Endothelial cell of umbilical vein (primary cell): ENCODE measurements around the gene ABTB2. TPM values are rescaled to one million over a fixed set of nuclear protein-coding genes. Genes with fewer than 3 reads are reported as not detected.

Experiments used
- BruUV-seq: library from RNA; stranded (reverse); fragments of 400-500 nt; replicated peaks from 2 replicates; lab custom pipeline; 2021; lab: Mats Ljungman, UMichigan
- CTCF ChIA-PET: fragments of 300-600, 350-600 bp; sonication (Branson Sonifier 250); formaldehyde crosslinking; loops from one replicate; lab custom pipeline; 2021; ENCODE audit warnings: antibody characterized with exemption, inconsistent platforms; lab: Charles Lee
- POLR2A ChIA-PET: fragments of 300-600, 350-600 bp; sonication (Branson Sonifier 250); formaldehyde crosslinking; loops from one replicate; lab custom pipeline; 2021; ENCODE audit warnings: antibody characterized with exemption, inconsistent platforms; lab: Charles Lee
- DNase-seq: peaks from one replicate; pipeline ENCODE4 v3.0.0-alpha.2; 2011; ENCODE audit warnings: low read depth, low spot score
- FAIRE-seq: peaks from 2 replicates; lab custom pipeline; 2011; peaks lifted over from hg19 to GRCh38; lab: Jason Lieb, UNC
- H2AFZ ChIP-seq: 2 replicates; pipeline ENCODE4 v1.6.0; 2012; ENCODE audit warnings: low read depth, low read length, control low read depth, inconsistent platforms
- H3K27ac ChIP-seq: 2 replicates; pipeline ENCODE4 v1.5.1; 2011; ENCODE audit warnings: low read depth, mild to moderate bottlenecking, control low read depth, low read length, moderate library complexity; ENCODE audit not compliant: insufficient read depth
- H3K27me3 ChIP-seq, 2 experiments: 2 replicates each; pipeline versions ENCODE4 v1.6.0 to v1.6.1; 2011; ENCODE audit warnings: low read length in 2 of 2, mixed read lengths in 1 of 2; ENCODE audit not compliant: control insufficient read depth in 2 of 2, insufficient read depth in 2 of 2
- H3K36me3 ChIP-seq, 2 experiments: 2 replicates in 1 of 2; 3 replicates in 1 of 2; pipeline ENCODE4 v1.5.1; 2011; ENCODE audit warnings: low read length in 2 of 2, mild to moderate bottlenecking in 1 of 2, moderate library complexity in 1 of 2; ENCODE audit not compliant: control insufficient read depth in 2 of 2, insufficient read depth in 2 of 2; ENCODE audit errors: extremely low read depth in 1 of 2
- H3K4me1 ChIP-seq: 3 replicates; pipeline ENCODE4 v1.5.1; 2011; ENCODE audit warnings: mild to moderate bottlenecking, low read length; ENCODE audit not compliant: control insufficient read depth, insufficient read depth; ENCODE audit errors: extremely low read depth
- H3K4me2 ChIP-seq: 2 replicates; pipeline ENCODE4 v1.6.1; 2011; ENCODE audit warnings: low read length, control low read depth, mixed read lengths; ENCODE audit not compliant: insufficient read depth
- H3K4me3 ChIP-seq, 3 experiments: fragments of 200-600 bp in 1 of 3; sonication (generic), shearing (Covaris generic) in 1 of 3; replicated peaks in 1 of 3; 2 replicates each; pipeline ENCODE4 v1.5.1; 2011 to 2016; ENCODE audit warnings: control low read depth in 3 of 3, low read length in 3 of 3, mild to moderate bottlenecking in 2 of 3, inconsistent platforms in 1 of 3, low read depth in 1 of 3, moderate library complexity in 1 of 3; ENCODE audit not compliant: insufficient read depth in 1 of 3
- H3K79me2 ChIP-seq: 2 replicates; pipeline ENCODE4 v1.6.0; 2012; ENCODE audit warnings: low read length, inconsistent platforms; ENCODE audit not compliant: control insufficient read depth, insufficient read depth
- H3K9ac ChIP-seq: replicated peaks from 2 replicates; pipeline ENCODE3; 2011; ENCODE audit warnings: low read length, control low read depth; ENCODE audit not compliant: insufficient read depth; ENCODE audit errors: extremely low read depth
- H3K9me1 ChIP-seq: replicated peaks from 3 replicates; pipeline ENCODE4 v1.6.0; 2011; ENCODE audit warnings: mild to moderate bottlenecking, low read length; ENCODE audit not compliant: control insufficient read depth, insufficient read depth; ENCODE audit errors: extremely low read depth
- H3K9me3 ChIP-seq: replicated peaks from 2 replicates; pipeline ENCODE4 v1.5.1; 2012; ENCODE audit warnings: low read length, inconsistent platforms; ENCODE audit not compliant: control insufficient read depth, insufficient read depth
- H4K20me1 ChIP-seq: replicated peaks from 2 replicates; pipeline ENCODE3; 2011; ENCODE audit warnings: mild to moderate bottlenecking, low read length; ENCODE audit not compliant: control insufficient read depth, insufficient read depth; ENCODE audit errors: extremely low read depth
- FOS ChIP-seq: IDR thresholded peaks from 2 replicates; pipeline ENCODE4 v1.6.1; 2011; ENCODE audit warnings: mild to moderate bottlenecking, low read length, moderate library complexity, borderline replicate concordance; ENCODE audit not compliant: insufficient read depth
- MAX ChIP-seq: IDR thresholded peaks from 2 replicates; pipeline ENCODE4 v1.6.1; 2011; ENCODE audit not compliant: insufficient read depth, insufficient read length
- POLR2AphosphoS5 ChIP-seq: IDR thresholded peaks from 2 replicates; pipeline ENCODE4 v1.6.1; 2012; ENCODE audit warnings: low read depth, mild to moderate bottlenecking, control low read depth, low read length, moderate library complexity; ENCODE audit not compliant: insufficient read depth
- dilution Hi-C: fragments of 300-500 bp; cut with MboI; formaldehyde crosslinking; loops from one replicate; pipeline ENCODE4 v1.15.0; 2019; ENCODE audit warnings: low sequenced_read_pairs; ENCODE audit not compliant: extremely low pct_ligation_motif_present
- intact Hi-C: fragments of 100-400 bp; cut with micrococcal nuclease; formaldehyde crosslinking; loops from one replicate; pipeline ENCODE4 v1.10.0; 2022
- polyA plus RNA-seq, 4 experiments: library from polyadenylated mRNA; depleted of rRNA in 3 of 4; stranded (reverse) in 3 of 4; unstranded in 1 of 4; fragments of >200 nt; gene quantifications; 2 replicates each; pipeline versions ENCODE4 v1.2.1 to v1.2.3, GENCODE V29; 2011 to 2012; ENCODE audit warnings: missing spikeins in 1 of 4
- total RNA-seq: library from RNA; stranded (reverse); gene quantifications from 2 replicates; pipeline ENCODE4 v1.2.3, GENCODE V29; 2021

ABTB2 gene
- total and polyA plus RNA-seq, 2 donors (not counting 3 experiments of a cell fraction or from before 2014, with no cell fraction given) = 0.11 to 0.14 TPM

DNA sequence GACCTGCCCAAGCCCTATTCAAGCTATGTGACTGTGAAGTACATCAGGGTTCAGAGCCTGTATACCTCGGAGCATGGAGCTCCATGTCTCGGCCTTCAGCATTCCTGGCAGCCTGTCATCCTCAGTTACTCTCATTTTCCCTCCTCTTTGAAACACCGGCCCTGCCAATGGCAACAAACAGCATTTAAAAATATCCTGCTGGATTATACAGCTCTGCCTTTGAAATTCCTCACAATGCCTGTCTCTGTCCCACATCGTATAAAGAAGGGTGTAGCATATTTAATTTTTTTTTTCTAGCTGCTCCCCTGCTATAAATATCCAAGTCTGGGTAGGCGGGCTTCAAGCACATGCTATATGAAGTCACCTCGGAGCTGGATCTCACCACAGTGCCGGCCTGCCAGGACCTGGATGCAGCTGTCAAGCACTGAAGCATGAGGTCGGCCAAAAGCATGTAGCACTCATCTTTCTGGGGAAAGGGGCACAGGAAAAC is 11.8 kb downstream of the ABTB2 start:
- BruUV-seq = no TSS peak
- Histone ChIP-seq H3K27me3 (no peaks in the 10 kb centered on the region), H3K36me3 (no peaks in the 10 kb centered on the region), H3K4me2 (no peak overlapping the region), H3K79me2 (no peaks in the 10 kb centered on the region), H2AFZ (no peak overlapping the region), H3K9me3 (no peaks in the 10 kb centered on the region), H3K27ac (no peak overlapping the region), H3K9me1 (no peaks in the 10 kb centered on the region), H3K9ac (no peak overlapping the region), H3K4me1 (no peaks in the 10 kb centered on the region), H4K20me1 (no peaks in the 10 kb centered on the region), H3K4me3 (no peak overlapping the region)
- POLR2A ChIA-PET = no interaction called here
- FAIRE-seq (no peak), DNase-seq (no peak)
- CTCF ChIA-PET = interaction anchor here (0.8 kb wide), 1 partner anchor 12 kb away, joined by 3 read pairs; the partner anchor contains the start of gene ABTB2
- dilution Hi-C loops = no loop called here
- intact Hi-C loops = no loop called here
- no peak for TF ChIP-seq MAX

- no peaks in the 10 kb centered on the region for H4K20me1 ChIP-seq
- TF ChIP-seq POLR2AphosphoS5 = no peak
- TF ChIP-seq FOS = no peak
- BruUV-seq = no TSS peak
- FAIRE-seq (no peak), DNase-seq (no peak)
- no peaks in the 10 kb centered on the region for H3K9me1 ChIP-seq
- H3K36me3 ChIP-seq = no peaks in the 10 kb centered on the region
- peaks cover 0 to 1% of the 10 kb centered on the region in 2 experiments for H3K27me3 ChIP-seq
- dilution Hi-C loops (no loop called here), intact Hi-C loops (no loop called here)
- H3K4me1 ChIP-seq = no peaks in the 10 kb centered on the region
- no peak overlapping the region for H3K9ac ChIP-seq
- no peak overlapping the region for H3K4me3 ChIP-seq
- ChIA-PET POLR2A (no interaction called here), CTCF (no interaction called here)
- no peaks in the 10 kb centered on the region for H3K79me2 ChIP-seq
- no peaks in the 10 kb centered on the region for H3K9me3 ChIP-seq
- H3K27ac ChIP-seq = no peak overlapping the region
- H3K4me2 ChIP-seq = no peak overlapping the region
- no peak overlapping the region for H2AFZ ChIP-seq
These were observed 12.3 kb downstream of the ABTB2 start for GRCh38 chr11:34345540-34345876.
